Heart right ventricle (tissue), 16 donors: Measurements from ENCODE around the gene KPTN. TPM values are rescaled to one million over a fixed set of nuclear protein-coding genes. Genes with fewer than 3 reads are reported as not detected.
A peak's percentile ranks its signal among the peaks of the same experiment; 100 is the strongest.

Source experiments
- ATAC-seq, 8 donors: fragments of 200-7000 bp; cut with Tn5 transposase; one replicate each; pipeline ENCODE4 v1.9.1; 2020; ENCODE audit warnings: mild to moderate bottlenecking in 8 of 8, moderate library complexity in 8 of 8, moderate number of reproducible peaks in 1 of 8
- DNase-seq, 2 donors: peaks; one replicate each; pipeline ENCODE4 v3.0.0-alpha.2; 2020
- H3K27ac ChIP-seq, 10 donors: fragments of 200-600 bp; sonication (generic) in 2 of 10; one replicate each; pipeline versions ENCODE4 v1.5.0 to v1.8.0; 2020 to 2022; ENCODE audit warnings: mild to moderate bottlenecking in 3 of 10
- H3K27me3 ChIP-seq, 7 donors: fragments of 200-600 bp; one replicate each; pipeline ENCODE4 v1.8.0; 2021 to 2022; ENCODE audit warnings: mild to moderate bottlenecking in 2 of 7
- H3K36me3 ChIP-seq, 9 donors: fragments of 200-600 bp; sonication (generic) in 1 of 9; one replicate each; pipeline versions ENCODE4 v1.5.0 to v1.8.0; 2020 to 2022; ENCODE audit warnings: mild to moderate bottlenecking in 2 of 9
- H3K4me1 ChIP-seq, 9 donors: fragments of 200-600 bp; sonication (generic) in 1 of 9; one replicate each; pipeline versions ENCODE4 v1.5.0 to v1.8.0; 2020 to 2022; ENCODE audit warnings: mild to moderate bottlenecking in 4 of 9
- H3K4me3 ChIP-seq, 10 donors: fragments of 200-600 bp; sonication (generic) in 2 of 10; one replicate each; pipeline versions ENCODE4 v1.5.0 to v1.8.0; 2020 to 2022; ENCODE audit warnings: mild to moderate bottlenecking in 7 of 10, moderate library complexity in 2 of 10
- H3K9me3 ChIP-seq, 11 donors: fragments of 200-600 bp in 10 of 11; sonication (generic) in 2 of 11; one replicate each; pipeline versions ENCODE4 v1.5.0 to v1.8.0; 2013 to 2022; ENCODE audit warnings: mild to moderate bottlenecking in 2 of 11, control low read depth in 1 of 11, moderate library complexity in 1 of 11
- WGBS, 2 donors: extraction: QIAGEN DNeasy Blood & Tissue Kit; methylation state at CpG; one replicate each; pipeline ENCODE4 v1.1.7; 2013; ENCODE audit warnings: inconsistent platforms in 1 of 2; 5-methylcytosine and 5-hydroxymethylcytosine counted together
- intact Hi-C, 10 donors: fragments of 100-400 bp; cut with DNase I; formaldehyde crosslinking; loops; one replicate each; pipeline versions ENCODE4 v1.11.1 to v1.14.2; 2022
- polyA plus RNA-seq, 2 donors: library from polyadenylated mRNA; stranded (reverse); fragments of 200-250 nt; gene quantifications; one replicate each; pipeline ENCODE4 v1.2.3, GENCODE V29; 2013
- total RNA-seq, 10 donors: library from RNA; stranded (reverse); fragmentation: NEBNext Ultra II Directional in 3 of 10; extraction: Animal tissue kit (Norgen Biotek cat#: 25700) in 3 of 10; gene quantifications; one replicate each; pipeline versions ENCODE4 v1.2.1 to v1.2.4, GENCODE V29; 2021 to 2023
- TF ChIP-seq, protein P1 (sequence below), 9 donors: fragments of 200-600 bp; sonication (generic) in 2 of 9; IDR thresholded peaks; one replicate each; pipeline versions ENCODE4 v1.5.0 to v1.8.0; 2021 to 2022; ENCODE audit warnings: antibody characterized with exemption in 9 of 9, mild to moderate bottlenecking in 5 of 9, moderate library complexity in 1 of 9
- donor health status: Arrhythmogenic right ventricular cardiomyopathy.
- donor health status: ischemic (EF 13 %, LVEDD 7.1; RV severe dilation, severe dysfunction).
- donor health status: healthy with polysubstance abuse.
- donor health status: DM: no; HTN: yes; CAD: no.
- donor health status: DM: no; HTN: no; CAD: no.
- donor health status: ischemic (EF 25% LVEDD 6.9; RV normal size, moderate dysfunction).
- donor health status: ischemic (EF 25% LVEDD 5.7; RV mildly dilated, moderate dysfunction).
- donor health status: healthy.
- donor health status: DM: yes; HTN: yes; CAD: no.
- donor health status: Ischemic cardiomyopathy.
- donor health status: ischemic (EF 35%, LVEDD 5.7; RV mildly dilated, moderate dysfunction).
- donor health status: nonischemic (EF 11% LVEDD 7.7; RV severe dilation, severe dysfunction).
- donor health status: DM: yes; HTN: yes; CAD: no.
- donor health status: PGD.
- donor health status: ischemic (EF 29% LVEDD 5.4; RV normal size, mild dysfunction).
- donor health status: nonischemic (EF 23%, LVEDD 6.1; RV moderate dilation, normal function).

KPTN gene
- total and polyA plus RNA-seq, 12 donors = 4.0 to 35.6 (median 9.0) TPM

DNA sequence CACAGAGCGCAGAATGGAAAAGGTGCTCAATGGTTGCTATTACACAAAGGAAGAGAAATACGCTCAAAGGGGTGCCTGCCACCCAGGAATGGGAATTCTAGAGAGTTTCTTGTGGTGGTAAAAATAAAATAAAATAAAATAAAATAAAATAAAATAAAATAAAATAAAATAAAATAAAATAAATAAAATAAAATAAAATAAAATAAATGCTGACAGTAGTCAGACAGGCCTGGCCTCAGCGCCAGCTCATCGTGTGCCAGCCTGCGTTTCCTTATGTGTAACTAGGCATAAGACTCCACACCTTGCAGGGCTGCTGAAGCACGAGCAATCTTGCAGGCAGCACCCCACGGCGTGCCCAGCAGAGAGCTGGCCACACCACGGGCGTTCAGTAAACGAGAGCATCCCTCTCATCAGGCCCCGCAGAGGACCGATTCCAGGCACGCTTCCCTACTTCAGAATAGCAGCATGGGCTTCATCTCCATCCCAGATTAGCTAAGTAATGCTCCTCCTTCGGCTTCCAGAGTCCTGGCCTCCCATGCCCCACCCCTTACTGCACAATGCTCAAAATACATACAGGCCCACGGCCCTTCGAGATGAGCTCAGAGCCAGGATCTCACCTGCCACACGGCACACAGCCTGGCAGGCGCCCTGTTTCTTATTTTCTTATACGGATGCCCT is 25.3 kb upstream of the KPTN start:
- peak overlapping the region in 8 of 10 donors; percentile 60 to 97 (median 93) for H3K27ac ChIP-seq
- peaks cover 43 to 96% (median 85%) of the 10 kb centered on the region in 9 donors for H3K4me1 ChIP-seq
- WGBS, 2 donors = 70 to 75% methylated on average over 20 of the region's 20 CpGs
- H3K9me3 ChIP-seq = no peaks in the 10 kb centered on the region
- ATAC-seq (no peak), DNase-seq (no peak)
- H3K4me3 ChIP-seq = no peak overlapping the region
- H3K36me3 ChIP-seq = peaks cover 0 to 25% (median 0%) of the 10 kb centered on the region in 9 donors
- no peaks in the 10 kb centered on the region for H3K27me3 ChIP-seq
- intact Hi-C loops = loop anchor here in 1 of 10 donors (10.0 kb wide), 1 partner anchor 75 kb away; no protein-coding TSS in a partner anchor
- TF ChIP-seq, protein P1, sequence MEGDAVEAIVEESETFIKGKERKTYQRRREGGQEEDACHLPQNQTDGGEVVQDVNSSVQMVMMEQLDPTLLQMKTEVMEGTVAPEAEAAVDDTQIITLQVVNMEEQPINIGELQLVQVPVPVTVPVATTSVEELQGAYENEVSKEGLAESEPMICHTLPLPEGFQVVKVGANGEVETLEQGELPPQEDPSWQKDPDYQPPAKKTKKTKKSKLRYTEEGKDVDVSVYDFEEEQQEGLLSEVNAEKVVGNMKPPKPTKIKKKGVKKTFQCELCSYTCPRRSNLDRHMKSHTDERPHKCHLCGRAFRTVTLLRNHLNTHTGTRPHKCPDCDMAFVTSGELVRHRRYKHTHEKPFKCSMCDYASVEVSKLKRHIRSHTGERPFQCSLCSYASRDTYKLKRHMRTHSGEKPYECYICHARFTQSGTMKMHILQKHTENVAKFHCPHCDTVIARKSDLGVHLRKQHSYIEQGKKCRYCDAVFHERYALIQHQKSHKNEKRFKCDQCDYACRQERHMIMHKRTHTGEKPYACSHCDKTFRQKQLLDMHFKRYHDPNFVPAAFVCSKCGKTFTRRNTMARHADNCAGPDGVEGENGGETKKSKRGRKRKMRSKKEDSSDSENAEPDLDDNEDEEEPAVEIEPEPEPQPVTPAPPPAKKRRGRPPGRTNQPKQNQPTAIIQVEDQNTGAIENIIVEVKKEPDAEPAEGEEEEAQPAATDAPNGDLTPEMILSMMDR (IDR thresholded peaks at IDR 0.05) = no peak

DNA sequence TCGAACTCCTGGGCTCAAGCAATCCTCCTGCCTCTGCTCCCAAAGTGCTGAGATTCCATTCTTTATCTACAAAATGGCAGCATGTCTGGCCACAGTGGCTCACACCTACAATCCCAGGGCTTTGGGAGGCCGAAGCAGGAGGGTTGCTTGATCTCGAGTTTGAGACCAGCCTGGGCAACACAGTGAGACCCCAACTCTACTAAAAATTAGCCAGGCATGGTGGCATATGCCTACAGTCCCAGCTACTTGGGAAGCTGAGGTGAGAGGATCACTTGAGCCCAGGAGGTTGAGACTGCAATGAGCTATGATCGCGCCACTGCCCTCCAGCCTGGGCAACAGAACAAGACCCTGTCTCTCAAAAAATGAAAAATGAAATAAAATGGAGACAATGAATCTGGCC is 24.7 kb upstream of the KPTN start:
- no peaks in the 10 kb centered on the region for H3K27me3 ChIP-seq
- ATAC-seq (no peak), DNase-seq (no peak)
- H3K9me3 ChIP-seq = no peaks in the 10 kb centered on the region
- TF ChIP-seq, protein P1 (IDR thresholded peaks at IDR 0.05) = no peak
- peaks cover 0 to 31% (median 5%) of the 10 kb centered on the region in 9 donors for H3K36me3 ChIP-seq
- peak overlapping the region in 4 of 10 donors; percentile 68 to 96 (median 86) for H3K27ac ChIP-seq
- peaks cover 43 to 91% (median 80%) of the 10 kb centered on the region in 9 donors for H3K4me1 ChIP-seq
- intact Hi-C loops = loop anchor here in 1 of 10 donors (10.0 kb wide), 1 partner anchor 74 kb away; no protein-coding TSS in a partner anchor
- WGBS, 2 donors = 90 to 96% methylated on average over 5 of the region's 5 CpGs
- no peak overlapping the region for H3K4me3 ChIP-seq

- 69 to 71% methylated on average over 11 of the region's 11 CpGs for WGBS, 2 donors
- ATAC-seq = peak in 4 of 8 donors; percentile 29 to 42 (median 35)
- DNase-seq = no peak
- peaks cover 37 to 84% (median 74%) of the 10 kb centered on the region in 9 donors for H3K4me1 ChIP-seq
- TF ChIP-seq, protein P1 (IDR thresholded peaks at IDR 0.05) = peak in 4 of 9 donors; percentile 6 to 41 (median 17)
- no peak overlapping the region for H3K4me3 ChIP-seq
- H3K27ac ChIP-seq = peak overlapping the region in 9 of 10 donors; percentile 22 to 96 (median 80)
- H3K9me3 ChIP-seq = no peaks in the 10 kb centered on the region
- H3K27me3 ChIP-seq = no peaks in the 10 kb centered on the region
- intact Hi-C loops = loop anchor here in 1 of 10 donors (10.0 kb wide), 1 partner anchor 73 kb away; no protein-coding TSS in a partner anchor
- peaks cover 0 to 38% (median 8%) of the 10 kb centered on the region in 9 donors for H3K36me3 ChIP-seq
These were observed 24.0 kb upstream of the KPTN start for GRCh38 chr19:47507924-47508553.

DNA sequence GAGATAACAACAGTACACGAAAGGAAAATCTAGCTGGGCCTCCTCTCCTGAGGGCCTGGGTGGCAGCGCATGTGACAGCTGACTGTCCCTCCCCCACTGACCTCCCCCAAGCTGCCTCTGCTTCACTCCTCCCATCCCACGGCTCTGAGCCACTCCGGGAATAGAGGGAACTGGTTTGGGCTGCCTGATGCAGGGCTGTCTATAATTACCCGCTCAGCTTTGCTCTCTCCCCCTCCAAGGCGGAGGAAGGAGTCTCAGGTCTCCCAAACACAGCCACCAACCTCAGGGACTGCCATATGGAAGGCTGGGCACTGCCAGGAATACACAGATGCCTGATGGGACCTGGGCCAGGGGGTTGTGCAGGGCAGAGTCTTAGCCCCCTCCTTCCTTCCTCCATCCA is 23.0 kb upstream of the KPTN start:
- DNase-seq = peak in 1 of 2 donors; percentile 75
- intact Hi-C loops = loop anchor here in 1 of 10 donors (10.0 kb wide), 1 partner anchor 72 kb away; no protein-coding TSS in a partner anchor
- peak overlapping the region; percentile 21 to 96 (median 74) for H3K27ac ChIP-seq
- peak; percentile 64 to 91 (median 88) for ATAC-seq
- H3K36me3 ChIP-seq = peaks cover 0 to 48% (median 14%) of the 10 kb centered on the region in 9 donors
- H3K9me3 ChIP-seq = no peaks in the 10 kb centered on the region
- TF ChIP-seq, protein P1 (IDR thresholded peaks at IDR 0.05) = no peak
- WGBS, 2 donors = 36 to 40% methylated on average over 6 of the region's 6 CpGs
- peak overlapping the region in 1 of 10 donors; percentile 11 for H3K4me3 ChIP-seq
- H3K27me3 ChIP-seq = no peaks in the 10 kb centered on the region
- peaks cover 28 to 73% (median 63%) of the 10 kb centered on the region in 9 donors for H3K4me1 ChIP-seq
